Activated CD4-positive, alpha-beta T cell treated with anti-CD3 and anti-CD28 coated beads for 24 hours (primary cell): ENCODE data around the gene WDR88.
"Not testable (repeated sequence)": the region's sequence is repeated elsewhere in the genome, so short reads cannot be mapped to it uniquely, and the experiment has no call there.

Experiments used
- DNase-seq, 2 donors: peaks; one replicate each; pipeline ENCODE4 v3.0.0-alpha.2; 2020; ENCODE audit warnings: low read depth in 2 of 2

Gene WDR88

DNA sequence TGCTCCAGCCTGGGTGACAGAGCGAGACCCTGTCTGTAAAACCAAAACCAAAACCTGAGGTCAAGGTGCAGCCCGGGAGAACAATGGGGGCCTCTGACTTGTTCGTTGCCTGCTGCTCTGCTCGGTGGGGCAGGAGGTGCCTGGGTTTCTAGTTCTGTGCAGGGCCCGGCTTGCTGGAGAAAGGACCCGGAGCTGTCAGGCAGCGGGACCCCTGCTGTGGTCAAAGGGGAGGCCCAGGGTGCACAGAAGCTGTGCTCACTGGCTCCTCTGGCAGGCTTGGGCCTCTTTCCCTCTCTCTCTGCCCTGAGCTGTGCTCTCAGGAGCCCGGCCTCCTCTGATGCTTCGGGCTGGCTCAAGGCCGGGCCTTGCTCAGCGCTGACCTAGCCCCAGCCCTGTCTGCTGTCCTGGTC, 65.7 kb downstream of the WDR88 start:
- DNase-seq: no peak

DNA sequence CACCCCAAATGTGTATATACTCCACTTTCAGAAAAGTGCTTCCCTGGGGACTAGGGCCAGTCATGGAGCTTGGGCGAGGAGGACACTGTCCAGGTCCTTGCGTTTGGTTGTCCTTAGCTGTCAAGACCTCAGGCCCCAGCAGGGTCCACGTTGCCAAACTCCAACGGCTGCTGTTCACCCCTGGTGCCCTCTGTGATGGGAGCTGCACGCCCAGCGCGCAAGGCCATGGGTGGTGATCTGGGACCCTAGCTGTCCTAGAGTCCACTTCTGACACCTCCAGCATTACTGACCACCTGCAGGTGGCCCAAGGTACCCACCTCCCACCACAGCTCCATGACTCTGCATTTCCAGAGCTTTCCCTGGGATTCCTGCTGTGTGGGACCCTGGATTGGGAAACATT, 66.3 kb downstream of the WDR88 start:
- DNase-seq: no peak

DNA sequence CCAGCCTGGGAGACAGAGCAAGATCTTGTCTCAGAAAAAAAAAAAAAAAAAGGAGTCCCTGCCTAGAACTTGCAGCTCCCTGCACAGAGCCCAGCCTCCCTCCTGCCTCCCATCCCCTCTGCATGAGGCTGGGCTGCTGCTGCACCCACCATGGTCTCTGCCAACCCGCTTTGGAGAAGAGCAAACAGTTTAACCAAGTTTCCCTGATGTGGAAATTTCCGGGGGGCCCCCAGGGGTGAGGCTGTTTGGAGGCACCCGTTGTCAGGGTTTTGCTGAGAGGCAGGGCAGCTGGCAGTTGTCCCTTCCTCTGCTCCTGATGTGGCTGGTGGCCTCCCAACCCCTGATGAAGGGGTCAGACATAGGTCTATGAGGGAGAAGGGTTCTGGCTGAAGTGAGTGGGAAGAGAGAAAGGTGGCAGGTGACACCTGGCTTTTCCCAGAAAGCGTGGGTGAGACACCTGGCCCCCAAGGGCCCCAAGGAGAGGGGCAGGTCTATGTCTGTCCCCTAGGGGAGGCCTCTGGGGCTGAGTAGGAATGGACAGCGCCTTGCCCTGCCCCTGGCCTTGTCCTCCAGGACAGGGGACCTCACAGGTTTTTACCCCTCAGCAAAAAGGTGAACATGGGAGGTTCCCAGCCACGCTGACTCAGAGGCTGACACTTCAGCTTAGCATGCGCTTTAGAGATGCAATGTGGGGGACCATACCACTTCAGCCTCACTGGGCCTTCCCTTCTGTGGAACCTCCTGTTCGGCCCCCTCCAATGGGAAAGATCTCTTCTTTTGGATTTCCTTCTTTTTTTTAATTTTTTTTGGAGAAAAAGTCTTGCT, 67.7 kb downstream of the WDR88 start:
- no peak for DNase-seq

DNA sequence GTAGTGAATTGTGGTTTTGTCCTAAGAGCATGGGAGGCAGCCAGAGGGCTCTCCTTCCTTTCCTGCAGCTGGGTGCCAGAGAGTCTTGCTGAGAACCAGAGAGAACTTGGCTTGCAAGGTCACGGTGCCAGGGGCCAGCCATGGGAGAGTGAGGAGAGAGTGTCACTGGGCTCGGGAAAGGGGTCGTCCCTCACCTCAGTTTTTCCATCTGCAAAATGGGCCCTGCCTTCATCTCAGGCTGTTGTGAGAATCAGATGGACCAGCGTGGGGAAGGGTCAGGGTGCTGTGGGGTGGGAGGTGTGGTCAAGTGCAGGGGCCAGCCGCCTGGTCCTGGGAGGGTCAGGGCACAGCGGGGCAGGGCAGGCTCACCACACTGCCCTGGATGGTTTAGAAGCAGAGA, 69.6 kb downstream of the WDR88 start:
- DNase-seq: no peak

DNA sequence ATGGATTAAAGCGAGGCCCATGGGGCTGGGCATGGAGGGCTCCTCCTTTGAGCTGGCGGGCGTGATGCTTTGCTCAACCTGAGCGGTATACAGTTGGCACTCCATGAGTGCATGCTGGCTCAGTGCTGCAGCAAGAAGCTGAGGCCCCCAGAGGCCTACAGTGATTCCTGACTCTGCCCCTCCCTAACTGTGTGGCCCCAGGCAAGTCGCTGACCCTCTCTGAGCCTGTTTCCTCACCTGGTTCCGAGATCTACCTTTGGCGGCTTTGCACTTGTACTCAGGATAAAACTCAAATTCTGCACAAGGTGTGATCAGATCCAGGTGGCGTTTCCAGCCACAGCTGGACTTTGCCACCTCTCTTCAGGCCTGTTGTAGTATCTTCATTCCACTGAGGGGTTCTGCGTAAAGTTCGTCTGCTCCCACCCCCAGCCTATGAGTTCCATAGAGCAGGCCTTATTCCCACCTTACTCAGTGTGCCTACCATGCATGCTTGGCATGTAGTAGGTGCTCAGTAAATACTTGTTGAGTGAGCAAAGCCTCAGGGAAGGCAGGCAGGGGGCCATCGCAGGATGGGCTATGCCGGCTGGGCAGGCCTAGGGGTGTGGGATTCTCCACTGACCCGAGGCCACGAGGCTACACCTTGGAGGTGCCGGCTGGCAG, 70.1 kb downstream of the WDR88 start:
- no peak for DNase-seq

DNA sequence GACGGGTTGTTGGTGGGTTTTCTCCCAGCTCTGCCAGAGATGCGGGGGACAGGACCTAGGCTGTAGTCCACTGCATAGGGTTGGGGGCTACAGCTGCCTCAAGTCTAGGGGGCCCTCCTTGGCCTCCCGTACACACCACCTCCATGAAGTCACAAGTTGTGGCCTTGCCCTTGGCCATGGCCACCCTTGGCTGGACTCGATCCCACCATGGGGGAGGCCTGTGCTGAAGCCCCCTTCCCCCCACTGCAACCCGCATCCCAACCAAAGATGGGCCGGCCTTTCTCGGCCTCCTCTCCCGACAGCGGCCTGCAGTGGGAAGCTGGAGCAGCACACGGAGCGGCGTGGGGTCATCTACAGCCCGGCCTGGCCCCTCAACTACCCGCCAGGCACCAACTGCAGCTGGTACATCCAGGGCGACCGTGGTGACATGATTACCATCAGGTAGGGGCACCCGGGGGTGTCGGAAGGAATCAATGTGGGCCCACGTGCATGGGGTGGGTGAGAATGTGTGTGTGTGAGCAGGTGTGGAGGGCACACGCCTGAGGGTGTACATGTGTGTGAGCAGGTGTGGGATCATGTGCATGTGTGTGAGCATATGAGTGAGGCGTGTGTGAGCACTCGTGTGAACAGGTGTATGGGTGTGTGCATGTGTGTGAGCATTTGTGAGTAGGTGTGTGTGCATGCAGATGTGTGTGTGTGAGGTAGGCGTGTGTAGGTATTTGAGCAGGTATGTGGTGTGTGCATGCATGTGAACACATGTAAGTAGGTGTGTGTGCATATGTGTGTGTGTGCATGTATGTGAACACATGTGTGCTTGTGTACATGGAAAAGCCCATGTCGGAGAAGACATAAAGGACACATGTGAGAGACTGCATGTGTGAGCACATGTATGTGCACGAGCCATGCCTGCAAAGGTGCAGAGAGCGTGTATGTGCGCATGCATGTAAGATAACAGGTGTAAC, 70.9 kb downstream of the WDR88 start:
- no peak for DNase-seq

DNA sequence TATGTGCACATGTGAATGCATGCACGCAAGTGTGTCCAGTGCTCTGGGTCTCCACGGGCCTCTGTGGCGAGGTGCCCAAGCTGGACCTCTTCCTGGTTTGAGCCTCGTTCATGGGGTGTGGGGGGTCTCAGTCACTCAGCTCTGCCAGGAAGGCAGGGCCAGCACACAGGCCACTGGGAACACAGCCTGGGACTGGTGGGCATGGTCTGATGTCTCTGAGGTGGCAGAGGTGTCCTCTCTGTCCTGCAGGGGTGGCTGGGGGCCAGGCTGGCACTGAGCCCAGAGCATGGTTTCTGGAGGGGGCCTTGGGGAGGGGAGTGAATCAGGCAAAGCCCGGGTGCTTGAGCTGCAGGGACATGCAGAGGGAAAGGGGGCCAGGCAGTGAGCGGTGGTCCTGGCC, 71.6 kb downstream of the WDR88 start:
- no peak for DNase-seq

DNA sequence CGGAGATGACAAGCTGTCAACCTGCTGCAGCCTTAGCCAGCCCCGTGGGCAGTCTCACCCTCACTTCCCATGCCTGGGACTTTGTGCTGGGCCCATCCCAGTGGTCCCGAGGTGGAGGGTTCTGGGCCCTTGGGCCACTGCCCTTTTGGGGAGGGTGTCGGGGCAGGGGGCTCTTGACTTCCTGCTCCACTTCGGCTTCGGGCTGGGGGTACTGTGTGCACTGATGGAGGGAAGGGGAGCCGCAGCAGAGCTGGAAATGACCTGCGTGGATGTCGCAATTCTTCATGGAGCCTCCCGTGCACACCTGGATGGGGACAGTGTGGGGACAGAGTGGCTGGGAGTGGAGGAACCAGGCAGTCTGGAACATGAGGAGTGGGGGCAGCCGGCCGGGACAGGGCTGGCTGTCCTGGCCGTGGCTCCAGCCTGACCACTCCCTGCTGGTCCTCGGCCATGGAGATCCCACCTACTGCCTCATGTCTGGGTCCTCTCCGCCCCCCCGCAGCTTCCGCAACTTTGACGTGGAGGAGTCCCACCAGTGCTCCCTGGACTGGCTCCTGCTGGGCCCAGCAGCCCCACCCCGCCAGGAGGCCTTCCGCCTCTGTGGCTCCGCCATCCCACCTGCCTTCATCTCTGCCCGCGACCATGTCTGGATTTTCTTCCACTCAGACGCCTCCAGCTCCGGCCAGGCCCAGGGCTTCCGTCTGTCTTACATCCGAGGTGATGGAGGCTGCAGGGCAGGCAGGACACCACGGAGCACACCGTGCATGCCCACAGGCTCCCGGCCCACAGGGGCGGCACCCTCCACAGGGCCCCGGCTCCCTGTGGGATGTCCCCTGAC, 72.4 kb downstream of the WDR88 start:
- DNase-seq: no peak

DNA sequence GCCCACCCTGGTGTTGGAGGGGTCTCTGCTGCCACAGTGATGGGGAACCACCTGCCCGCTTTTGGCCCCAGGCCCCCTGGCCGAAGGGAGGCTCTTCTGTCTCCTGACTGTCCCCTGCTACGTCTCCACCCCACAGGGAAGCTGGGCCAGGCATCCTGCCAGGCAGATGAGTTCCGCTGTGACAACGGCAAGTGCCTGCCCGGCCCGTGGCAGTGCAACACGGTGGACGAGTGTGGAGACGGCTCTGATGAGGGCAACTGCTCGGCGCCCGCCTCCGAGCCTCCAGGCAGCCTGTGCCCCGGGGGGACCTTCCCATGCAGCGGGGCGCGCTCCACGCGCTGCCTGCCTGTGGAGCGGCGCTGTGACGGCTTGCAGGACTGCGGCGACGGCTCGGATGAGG, 73.2 kb downstream of the WDR88 start:
- no peak for DNase-seq

DNA sequence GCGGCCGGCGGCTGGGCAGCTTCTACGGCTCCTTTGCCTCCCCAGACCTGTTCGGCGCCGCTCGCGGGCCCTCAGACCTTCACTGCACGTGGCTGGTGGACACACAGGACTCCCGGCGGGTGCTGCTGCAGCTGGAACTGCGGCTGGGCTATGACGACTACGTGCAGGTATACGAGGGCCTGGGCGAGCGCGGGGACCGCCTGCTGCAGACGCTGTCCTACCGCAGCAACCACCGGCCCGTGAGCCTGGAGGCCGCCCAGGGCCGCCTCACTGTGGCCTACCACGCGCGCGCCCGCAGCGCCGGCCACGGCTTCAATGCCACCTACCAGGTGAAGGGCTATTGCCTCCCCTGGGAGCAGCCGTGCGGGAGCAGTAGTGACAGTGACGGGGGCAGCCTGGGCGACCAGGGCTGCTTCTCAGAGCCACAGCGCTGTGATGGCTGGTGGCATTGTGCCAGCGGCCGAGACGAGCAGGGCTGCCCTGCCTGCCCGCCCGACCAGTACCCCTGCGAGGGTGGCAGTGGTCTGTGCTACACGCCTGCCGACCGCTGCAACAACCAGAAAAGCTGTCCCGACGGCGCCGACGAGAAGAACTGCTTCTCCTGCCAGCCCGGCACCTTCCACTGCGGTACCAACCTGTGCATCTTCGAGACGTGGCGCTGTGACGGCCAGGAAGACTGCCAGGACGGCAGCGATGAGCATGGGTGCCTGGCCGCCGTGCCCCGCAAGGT, 73.8 kb downstream of the WDR88 start:
- DNase-seq: no peak

DNA sequence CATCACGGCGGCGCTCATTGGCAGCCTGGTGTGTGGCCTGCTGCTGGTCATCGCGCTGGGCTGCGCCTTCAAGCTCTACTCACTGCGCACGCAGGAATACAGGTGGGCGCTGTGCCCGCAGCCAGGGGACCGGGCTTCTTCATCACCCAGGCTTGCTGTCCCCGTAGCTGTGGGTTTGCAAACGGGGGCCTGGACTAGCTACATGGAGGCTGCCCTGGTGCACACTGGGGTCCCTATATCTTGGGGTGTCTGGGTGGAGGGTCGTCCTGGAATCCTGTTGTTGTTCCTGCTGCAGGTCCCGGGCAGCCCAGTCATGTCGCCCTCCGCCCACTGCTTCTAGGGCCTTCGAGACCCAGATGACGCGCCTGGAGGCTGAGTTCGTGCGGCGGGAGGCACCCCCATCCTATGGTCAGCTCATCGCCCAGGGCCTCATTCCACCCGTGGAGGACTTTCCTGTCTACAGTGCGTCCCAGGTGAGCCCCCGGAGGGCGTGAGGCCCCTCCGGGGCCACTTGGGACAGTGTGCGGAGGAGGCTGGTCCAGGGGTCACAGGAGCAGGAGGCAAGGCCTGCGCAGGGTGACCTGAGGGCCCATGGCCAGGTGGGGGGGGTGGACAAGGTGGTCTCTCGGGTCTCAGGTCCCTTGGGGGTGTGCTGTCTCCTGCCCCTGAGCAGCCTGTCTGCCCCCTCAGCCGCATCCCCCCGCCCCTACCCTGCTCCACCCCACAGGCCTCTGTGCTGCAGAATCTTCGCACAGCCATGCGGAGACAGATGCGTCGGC, 74.5 kb downstream of the WDR88 start:
- DNase-seq: no peak

DNA sequence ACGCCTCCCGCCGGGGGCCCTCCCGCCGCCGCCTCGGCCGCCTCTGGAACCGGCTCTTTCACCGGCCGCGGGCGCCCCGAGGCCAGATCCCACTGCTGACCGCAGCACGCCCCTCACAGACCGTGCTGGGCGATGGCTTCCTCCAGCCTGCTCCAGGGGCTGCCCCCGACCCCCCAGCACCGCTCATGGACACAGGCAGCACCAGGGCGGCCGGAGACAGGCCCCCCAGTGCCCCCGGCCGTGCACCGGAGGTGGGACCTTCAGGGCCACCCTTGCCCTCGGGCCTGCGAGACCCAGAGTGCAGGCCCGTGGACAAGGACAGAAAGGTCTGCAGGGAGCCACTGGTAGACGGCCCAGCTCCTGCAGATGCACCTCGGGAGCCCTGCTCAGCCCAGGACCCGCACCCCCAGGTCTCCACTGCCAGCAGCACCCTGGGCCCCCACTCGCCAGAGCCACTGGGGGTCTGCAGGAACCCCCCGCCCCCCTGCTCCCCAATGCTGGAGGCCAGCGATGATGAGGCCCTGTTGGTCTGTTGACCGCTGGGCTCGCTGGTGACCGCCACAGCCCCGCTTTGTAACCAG, 75.2 kb downstream of the WDR88 start:
- no peak for DNase-seq

DNA sequence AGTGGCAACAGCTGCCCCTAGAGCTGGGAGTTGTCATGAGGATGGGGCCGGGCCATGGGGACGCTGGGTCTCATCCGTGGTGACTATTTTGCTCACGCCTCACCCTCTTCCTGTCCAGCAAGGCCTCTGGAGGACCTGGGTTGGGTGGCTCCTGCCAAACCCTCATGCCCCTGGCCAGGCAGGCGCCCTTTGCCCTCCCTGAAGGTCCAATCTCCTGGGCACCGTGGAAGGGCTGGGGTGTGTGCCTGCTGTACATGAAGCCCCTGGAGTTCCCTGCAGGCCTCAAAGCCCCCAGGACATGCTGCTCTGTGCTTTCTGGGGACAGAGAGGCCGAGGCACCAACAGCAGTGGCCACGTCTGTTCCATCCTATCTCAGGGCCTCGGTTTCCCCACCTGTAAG, 76.0 kb downstream of the WDR88 start:
- DNase-seq: no peak

DNA sequence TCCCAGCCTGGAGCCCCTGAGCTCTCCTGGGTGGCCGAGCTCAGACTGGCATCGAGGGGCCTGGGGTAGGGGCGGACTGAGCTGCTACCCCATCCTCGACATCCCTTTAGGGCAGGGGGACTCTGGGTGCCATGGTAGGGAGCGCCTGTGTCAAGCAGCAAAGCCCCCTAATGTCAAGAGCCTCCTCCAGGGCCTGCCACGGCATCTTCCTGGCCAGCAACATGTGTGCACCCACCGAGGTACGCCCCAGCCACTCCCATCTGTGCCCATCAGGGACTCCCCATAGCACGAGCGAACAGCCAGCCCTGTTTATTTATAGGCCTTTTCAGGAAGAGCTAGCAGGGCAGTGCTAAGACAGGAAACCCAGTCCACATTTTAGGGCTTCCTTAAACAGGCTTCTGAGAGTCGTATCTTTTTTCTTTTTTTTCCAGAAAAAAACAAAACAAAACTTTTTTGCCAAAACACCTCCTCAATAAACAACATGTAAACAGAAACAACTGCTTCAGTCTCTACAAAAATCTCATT, 76.5 kb downstream of the WDR88 start:
- no peak for DNase-seq

DNA sequence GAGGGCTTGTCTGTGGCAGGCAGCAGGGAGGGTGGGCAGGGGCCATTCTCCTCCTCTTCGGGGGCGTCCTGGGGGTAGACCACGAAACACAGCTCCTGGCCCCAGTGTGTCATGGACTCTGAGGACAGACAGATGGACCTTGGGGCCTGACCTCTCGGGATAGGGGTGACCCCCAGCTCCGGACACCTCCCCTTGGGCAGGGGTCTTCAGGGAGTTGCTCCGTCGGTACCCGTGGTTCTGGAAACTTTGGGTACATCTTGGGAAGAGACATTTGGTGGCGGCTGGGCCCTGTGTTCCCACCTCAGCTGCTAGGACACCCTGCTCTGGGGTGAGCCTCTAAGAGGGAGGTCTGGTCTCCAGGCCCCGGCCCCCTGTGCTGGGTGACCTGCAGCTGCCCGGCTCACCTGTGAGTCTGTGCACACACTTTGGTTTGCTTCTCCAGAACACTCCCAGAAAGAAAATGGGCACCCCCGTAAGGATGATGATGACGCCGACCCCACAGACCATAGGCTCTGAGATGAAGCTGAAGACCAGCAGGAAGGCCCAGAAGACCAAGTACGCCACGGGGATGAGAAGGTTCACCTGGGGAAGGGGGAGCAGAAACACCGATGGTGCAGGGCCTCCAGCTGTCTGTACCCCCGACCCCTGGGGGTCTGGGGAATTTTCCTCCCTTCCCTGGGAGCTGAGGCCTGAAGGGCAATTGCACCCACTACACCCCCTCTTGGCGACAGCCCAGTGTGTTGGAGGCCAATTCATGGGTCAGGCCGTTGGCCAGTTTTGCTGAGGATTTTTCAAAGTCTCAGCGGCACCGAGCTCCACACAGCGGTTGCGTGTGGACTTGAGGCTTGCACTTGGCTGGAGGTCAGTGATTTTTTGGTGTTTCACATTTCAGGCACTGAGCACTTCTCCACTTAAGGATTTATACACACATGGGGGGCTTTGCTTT, 77.3 kb downstream of the WDR88 start:
- no peak for DNase-seq

DNA sequence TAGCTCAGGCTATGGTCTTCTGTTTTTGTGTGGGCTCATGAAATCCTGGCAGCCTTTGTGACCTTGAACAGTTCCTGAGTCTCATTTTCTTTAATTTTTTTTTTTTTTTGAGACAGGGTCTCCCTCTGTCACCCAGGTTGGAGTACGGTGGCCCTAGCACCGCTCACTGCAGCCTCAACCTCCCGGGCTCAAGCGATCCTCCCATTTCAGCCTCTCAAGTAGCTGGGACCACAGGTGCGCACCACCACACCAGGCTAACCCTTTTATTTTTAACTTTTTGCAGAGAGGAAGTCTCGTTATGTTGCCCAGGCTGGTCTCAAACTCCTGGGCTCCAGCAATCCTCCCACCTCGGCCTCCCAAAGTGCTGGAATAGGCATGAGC, 77.9 kb downstream of the WDR88 start:
- DNase-seq: not testable (repeated sequence)

DNA sequence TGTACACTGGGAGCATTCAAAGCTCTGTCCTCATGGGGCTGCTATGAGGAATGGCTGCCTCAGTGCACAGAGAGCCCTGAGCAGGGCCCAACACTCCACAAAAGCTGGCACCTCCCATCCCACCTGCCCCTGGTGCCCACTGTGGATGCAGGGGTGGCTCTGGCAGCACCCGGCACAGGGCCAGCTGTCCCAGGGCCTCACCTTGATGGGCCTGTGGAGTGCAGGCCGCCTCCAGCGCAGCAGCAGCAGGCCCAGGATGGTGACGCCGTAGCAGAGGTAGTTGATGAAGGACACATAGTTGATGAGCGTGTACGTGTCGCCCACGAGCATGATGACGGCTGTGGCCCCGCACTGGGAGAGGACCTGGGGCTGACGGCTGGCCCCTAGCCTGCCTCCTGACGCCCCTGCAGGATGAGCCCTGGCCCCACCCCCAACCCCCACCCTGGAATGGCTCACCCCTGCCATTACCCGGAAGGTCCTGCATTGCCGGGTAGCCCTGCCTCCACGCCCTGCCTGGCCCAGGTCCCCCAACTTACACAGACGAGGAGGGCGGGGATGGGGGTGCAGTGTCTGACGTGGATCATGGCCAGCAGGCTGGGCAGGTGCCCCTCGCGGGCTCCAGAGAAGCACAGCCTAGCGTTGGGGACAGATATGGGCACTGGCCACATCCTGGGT, 78.5 kb downstream of the WDR88 start:
- DNase-seq: no peak
